Neural crest cell (in vitro differentiated cells): Measurements from ENCODE around the gene SH3TC1. TPM values are rescaled to one million over a fixed set of nuclear protein-coding genes. Genes with fewer than 3 reads are reported as not detected.

Experiments
- DNase-seq: peaks from one replicate; pipeline ENCODE4 v3.0.0; 2021; ENCODE audit warnings: low read depth, mixed read lengths, low spot score
- H3K27ac Mint-ChIP-seq: one replicate; pipeline ENCODE4 v1.8.0; 2021; ENCODE audit warnings: mild to moderate bottlenecking, mixed read lengths; ENCODE audit not compliant: unreplicated experiment
- H3K27me3 Mint-ChIP-seq: 2 replicates; pipeline ENCODE4 v1.8.0; 2021; ENCODE audit warnings: low read depth, mild to moderate bottlenecking, mixed read lengths
- H3K36me3 Mint-ChIP-seq: 2 replicates; pipeline ENCODE4 v1.8.0; 2021; ENCODE audit warnings: low read depth, mild to moderate bottlenecking, mixed read lengths
- H3K4me1 Mint-ChIP-seq: 2 replicates; pipeline ENCODE4 v1.8.0; 2021; ENCODE audit warnings: mixed read lengths
- H3K4me3 Mint-ChIP-seq: one replicate; pipeline ENCODE4 v1.8.0; 2021; ENCODE audit warnings: mild to moderate bottlenecking, mixed read lengths
- H3K9me3 Mint-ChIP-seq: 2 replicates; pipeline ENCODE4 v1.8.0; 2021; ENCODE audit warnings: mixed read lengths
- CTCF ChIP-seq: fragments of 200-600 bp; sonication (generic); conservative IDR thresholded peaks from 2 replicates; pipeline ENCODE4 v1.5.0; 2021; ENCODE audit warnings: antibody characterized with exemption, mild to moderate bottlenecking
- total RNA-seq: library from RNA; stranded (reverse); gene quantifications from 2 replicates; pipeline ENCODE4 v1.2.1, GENCODE V29; 2021

The SH3TC1 gene
- total RNA-seq, 1 donor from 2014 or later: 2.7 TPM

- H3K36me3 Mint-ChIP-seq: no peaks in the 10 kb centered on the region
- no peak for DNase-seq
- no peak overlapping the region for H3K4me3 Mint-ChIP-seq
- TF ChIP-seq CTCF: no peak
- H3K27me3 Mint-ChIP-seq: peaks cover 3% of the 10 kb centered on the region
- H3K4me1 Mint-ChIP-seq: peaks cover 9% of the 10 kb centered on the region
- H3K9me3 Mint-ChIP-seq: no peaks in the 10 kb centered on the region
- no peak overlapping the region for H3K27ac Mint-ChIP-seq
Measured at GRCh38 chr4:8173492-8174242, 25.4 kb upstream of the SH3TC1 start.

- H3K27me3 Mint-ChIP-seq: peaks cover 3% of the 10 kb centered on the region
- H3K4me1 Mint-ChIP-seq: peaks cover 9% of the 10 kb centered on the region
- DNase-seq: no peak
- no peaks in the 10 kb centered on the region for H3K9me3 Mint-ChIP-seq
- H3K4me3 Mint-ChIP-seq: no peak overlapping the region
- no peak for TF ChIP-seq CTCF
- no peaks in the 10 kb centered on the region for H3K36me3 Mint-ChIP-seq
- H3K27ac Mint-ChIP-seq: no peak overlapping the region
Measured at GRCh38 chr4:8174970-8175369, 24.1 kb upstream of the SH3TC1 start.

GRCh38 chr4:8175686-8176085, 23.4 kb upstream of the SH3TC1 start:
- H3K4me3 Mint-ChIP-seq: no peak overlapping the region
- peaks cover 3% of the 10 kb centered on the region for H3K27me3 Mint-ChIP-seq
- no peak overlapping the region for H3K27ac Mint-ChIP-seq
- H3K36me3 Mint-ChIP-seq: no peaks in the 10 kb centered on the region
- no peaks in the 10 kb centered on the region for H3K9me3 Mint-ChIP-seq
- peaks cover 9% of the 10 kb centered on the region for H3K4me1 Mint-ChIP-seq
- no peak for TF ChIP-seq CTCF
- DNase-seq: no peak

- Mint-ChIP-seq H3K27ac (no peak overlapping the region), H3K4me1 (peaks cover 9% of the 10 kb centered on the region), H3K36me3 (no peaks in the 10 kb centered on the region), H3K27me3 (peaks cover 2% of the 10 kb centered on the region), H3K9me3 (no peaks in the 10 kb centered on the region), H3K4me3 (no peak overlapping the region)
- peak; percentile 73 for TF ChIP-seq CTCF
- DNase-seq: peak; percentile 48
Measured at GRCh38 chr4:8176547-8177399, 22.3 kb upstream of the SH3TC1 start.

- no peak for DNase-seq
- no peak overlapping the region for H3K27ac Mint-ChIP-seq
- no peak for TF ChIP-seq CTCF
Measured at GRCh38 chr4:8177552-8177951, 21.5 kb upstream of the SH3TC1 start.

More at GRCh38 chr4:8177552-8177951, 21.5 kb upstream of the SH3TC1 start:
- Mint-ChIP-seq H3K27me3 (no peaks in the 10 kb centered on the region), H3K4me3 (no peak overlapping the region), H3K9me3 (no peaks in the 10 kb centered on the region), H3K4me1 (peaks cover 9% of the 10 kb centered on the region), H3K36me3 (no peaks in the 10 kb centered on the region)
